Suprapubic skin (tissue), 4 donors: ENCODE measurements around the gene TATDN3. TPM values are rescaled to one million over a fixed set of nuclear protein-coding genes. Genes with fewer than 3 reads are reported as not detected.

Source experiments
- DNase-seq, 2 donors: peaks; one replicate each; pipeline ENCODE4 v3.0.0-alpha.2; 2019; ENCODE audit warnings: low spot score in 2 of 2
- H3K27ac ChIP-seq: fragments of 200-600 bp; sonication (generic); one replicate; pipeline ENCODE4 v1.5.1; 2019
- H3K27me3 ChIP-seq: fragments of 200-600 bp; sonication (generic); one replicate; pipeline ENCODE4 v1.5.1; 2019
- H3K36me3 ChIP-seq: fragments of 200-600 bp; sonication (generic); one replicate; pipeline ENCODE4 v1.5.1; 2019
- H3K4me1 ChIP-seq: fragments of 200-600 bp; sonication (generic); one replicate; pipeline ENCODE4 v1.5.1; 2019
- H3K4me3 ChIP-seq: fragments of 200-600 bp; sonication (generic); one replicate; pipeline ENCODE4 v1.5.1; 2019; ENCODE audit warnings: mild to moderate bottlenecking
- H3K9me3 ChIP-seq: fragments of 200-600 bp; sonication (generic); one replicate; pipeline ENCODE4 v1.5.1; 2019
- EP300 ChIP-seq: sonication (generic); formaldehyde crosslinking; IDR thresholded peaks from one replicate; pipeline ENCODE4 v1.6.1; 2017; ENCODE audit warnings: antibody characterized with exemption
- POLR2A ChIP-seq, 2 donors: fragments of 450-650 bp; IDR thresholded peaks; one replicate each; pipeline ENCODE4 v1.6.1; 2017; ENCODE audit warnings: antibody characterized with exemption in 2 of 2, mild to moderate bottlenecking in 2 of 2, moderate library complexity in 2 of 2
- POLR2AphosphoS5 ChIP-seq, 3 donors: sonication (generic); formaldehyde crosslinking; IDR thresholded peaks; one replicate each; pipeline ENCODE4 v1.6.1; 2017; ENCODE audit warnings: antibody characterized with exemption in 3 of 3
- WGBS: methylation state at CpG from one replicate; pipeline ENCODE4 v1.1.5; 2018; 5-methylcytosine and 5-hydroxymethylcytosine counted together
- total RNA-seq, 4 donors: library from RNA; depleted of rRNA; stranded (reverse); fragments of >200 nt; gene quantifications; one replicate each; pipeline ENCODE4 v1.1.0, GENCODE V29; 2016
- TF ChIP-seq, protein P1 (sequence below), 2 donors: fragments of 200-600 bp in 1 of 2; fragments of 450-650 bp in 1 of 2; sonication (generic) in 1 of 2; IDR thresholded peaks; one replicate each; pipeline ENCODE4 v1.5.1; 2016 to 2019; ENCODE audit warnings: antibody characterized with exemption in 2 of 2, mild to moderate bottlenecking in 1 of 2, moderate library complexity in 1 of 2

Gene TATDN3
- total RNA-seq, 4 donors from 2014 or later = 5.9 to 16.4 (median 9.1) TPM

DNA sequence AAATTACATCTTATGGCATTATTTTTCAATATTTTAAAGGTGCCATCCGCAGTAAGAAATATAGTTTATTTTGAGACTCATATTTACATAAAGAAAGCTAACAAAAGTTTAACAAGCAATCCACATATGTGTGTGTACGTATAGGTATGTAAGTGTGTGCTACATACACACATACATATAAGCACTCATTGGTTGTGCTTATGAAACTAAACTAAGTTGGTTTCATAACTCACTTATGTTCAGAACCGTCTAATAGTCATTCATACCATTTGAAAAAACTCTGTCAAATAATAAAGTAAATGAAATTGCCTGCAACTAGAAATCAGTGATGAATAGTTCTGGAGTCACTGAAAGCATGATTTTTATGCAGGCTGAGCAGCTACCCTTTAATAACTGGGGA, 14.1 kb downstream of the TATDN3 start:
- no peaks in the 10 kb centered on the region for H3K4me1 ChIP-seq
- no peak for DNase-seq
- no peak overlapping the region for H3K27ac ChIP-seq
- peaks cover 77% of the 10 kb centered on the region for H3K36me3 ChIP-seq
- no peaks in the 10 kb centered on the region for H3K9me3 ChIP-seq
- H3K27me3 ChIP-seq = no peaks in the 10 kb centered on the region
- no peak overlapping the region for H3K4me3 ChIP-seq
- WGBS = 92% methylated on average over 3 of the region's 3 CpGs
- TF ChIP-seq, protein P1, sequence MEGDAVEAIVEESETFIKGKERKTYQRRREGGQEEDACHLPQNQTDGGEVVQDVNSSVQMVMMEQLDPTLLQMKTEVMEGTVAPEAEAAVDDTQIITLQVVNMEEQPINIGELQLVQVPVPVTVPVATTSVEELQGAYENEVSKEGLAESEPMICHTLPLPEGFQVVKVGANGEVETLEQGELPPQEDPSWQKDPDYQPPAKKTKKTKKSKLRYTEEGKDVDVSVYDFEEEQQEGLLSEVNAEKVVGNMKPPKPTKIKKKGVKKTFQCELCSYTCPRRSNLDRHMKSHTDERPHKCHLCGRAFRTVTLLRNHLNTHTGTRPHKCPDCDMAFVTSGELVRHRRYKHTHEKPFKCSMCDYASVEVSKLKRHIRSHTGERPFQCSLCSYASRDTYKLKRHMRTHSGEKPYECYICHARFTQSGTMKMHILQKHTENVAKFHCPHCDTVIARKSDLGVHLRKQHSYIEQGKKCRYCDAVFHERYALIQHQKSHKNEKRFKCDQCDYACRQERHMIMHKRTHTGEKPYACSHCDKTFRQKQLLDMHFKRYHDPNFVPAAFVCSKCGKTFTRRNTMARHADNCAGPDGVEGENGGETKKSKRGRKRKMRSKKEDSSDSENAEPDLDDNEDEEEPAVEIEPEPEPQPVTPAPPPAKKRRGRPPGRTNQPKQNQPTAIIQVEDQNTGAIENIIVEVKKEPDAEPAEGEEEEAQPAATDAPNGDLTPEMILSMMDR (IDR thresholded peaks at IDR 0.05) = no peak
- TF ChIP-seq POLR2AphosphoS5 (IDR thresholded peaks at IDR 0.05) (no peak), POLR2A (IDR thresholded peaks at IDR 0.05) (no peak), EP300 (no peak)

DNA sequence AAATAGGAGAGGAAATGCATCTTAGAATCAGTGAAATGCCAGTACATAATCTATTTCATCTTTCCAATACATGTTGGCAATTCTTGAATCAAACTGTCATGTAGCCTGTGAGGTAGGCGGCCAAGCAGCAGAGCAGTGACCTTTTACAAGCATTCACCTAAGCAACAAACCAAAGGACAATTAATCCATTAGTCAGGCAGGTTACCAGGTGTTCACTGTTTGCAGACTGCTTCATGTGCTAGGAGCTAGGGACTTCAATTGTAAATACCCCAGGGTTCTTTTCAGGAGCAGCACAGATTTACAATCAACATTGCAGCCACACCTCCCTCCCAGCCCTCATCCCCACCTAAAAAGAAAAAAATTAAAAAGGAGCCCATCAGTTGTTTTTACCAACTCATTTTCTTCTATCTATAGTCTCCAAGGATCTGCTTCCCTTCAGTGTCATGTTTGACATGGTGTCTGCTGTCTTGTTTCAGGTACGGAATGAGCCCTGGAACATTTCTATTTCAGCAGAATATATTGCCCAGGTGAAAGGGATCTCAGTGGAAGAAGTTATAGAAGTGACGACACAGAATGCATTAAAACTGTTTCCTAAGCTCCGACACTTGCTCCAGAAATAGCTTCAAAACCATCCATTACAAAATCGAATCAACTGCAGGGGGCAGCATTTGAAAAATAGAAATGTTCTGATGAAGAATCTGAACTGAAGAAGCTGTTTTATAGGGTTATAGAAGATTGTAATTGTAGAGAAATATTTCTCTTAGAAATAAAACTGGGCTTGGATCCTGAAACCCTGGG, 23.0 kb downstream of the TATDN3 start:
- Histone ChIP-seq H3K36me3 (peaks cover 31% of the 10 kb centered on the region), H3K4me1 (no peaks in the 10 kb centered on the region), H3K9me3 (no peaks in the 10 kb centered on the region), H3K4me3 (no peak overlapping the region), H3K27ac (no peak overlapping the region), H3K27me3 (no peaks in the 10 kb centered on the region)
- no peak for TF ChIP-seq EP300
- TF ChIP-seq, protein P1 (IDR thresholded peaks at IDR 0.05) = no peak
- TF ChIP-seq POLR2AphosphoS5 (IDR thresholded peaks at IDR 0.05) = no peak
- TF ChIP-seq POLR2A (IDR thresholded peaks at IDR 0.05) = no peak
- no peak for DNase-seq
- WGBS = 55% methylated on average over 5 of the region's 5 CpGs

DNA sequence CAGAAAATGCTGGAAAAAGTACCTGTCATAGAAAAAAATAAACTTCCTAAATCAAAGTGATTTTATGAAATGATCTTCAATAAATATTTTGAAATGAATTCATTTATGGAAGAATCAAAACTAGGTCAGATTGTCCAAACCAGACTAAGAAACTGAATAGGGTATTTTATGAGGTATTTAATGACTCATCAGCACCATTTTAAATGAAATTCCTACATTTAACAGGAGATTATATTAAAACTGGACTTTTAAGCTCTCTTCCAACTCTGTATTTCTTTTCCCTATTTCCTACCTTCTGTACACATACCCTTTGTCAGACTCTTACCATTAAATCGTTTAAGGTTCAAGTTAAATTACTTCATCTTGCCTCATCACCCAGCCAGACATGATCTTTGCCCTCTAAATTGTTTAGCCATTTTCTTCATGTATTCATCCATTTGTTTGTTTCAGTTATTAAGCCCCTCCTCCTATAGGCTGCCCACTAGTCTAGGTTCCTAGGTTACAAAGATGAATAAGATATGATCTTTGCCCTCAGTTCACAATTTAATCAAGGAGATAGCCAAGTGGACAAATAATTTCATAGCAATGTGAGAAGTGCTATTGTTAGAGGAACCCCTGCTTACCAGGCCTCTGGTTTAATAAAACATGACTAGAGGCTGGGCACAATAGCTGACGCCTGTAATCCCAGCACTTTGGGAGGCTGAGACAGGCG, 25.0 kb downstream of the TATDN3 start:
- Histone ChIP-seq H3K9me3 (no peaks in the 10 kb centered on the region), H3K27me3 (no peaks in the 10 kb centered on the region), H3K27ac (no peak overlapping the region), H3K4me3 (no peak overlapping the region), H3K36me3 (peaks cover 27% of the 10 kb centered on the region), H3K4me1 (no peaks in the 10 kb centered on the region)
- 87% methylated on average over 3 of the region's 3 CpGs for WGBS
- TF ChIP-seq POLR2A (IDR thresholded peaks at IDR 0.05) = no peak
- DNase-seq = no peak

DNA sequence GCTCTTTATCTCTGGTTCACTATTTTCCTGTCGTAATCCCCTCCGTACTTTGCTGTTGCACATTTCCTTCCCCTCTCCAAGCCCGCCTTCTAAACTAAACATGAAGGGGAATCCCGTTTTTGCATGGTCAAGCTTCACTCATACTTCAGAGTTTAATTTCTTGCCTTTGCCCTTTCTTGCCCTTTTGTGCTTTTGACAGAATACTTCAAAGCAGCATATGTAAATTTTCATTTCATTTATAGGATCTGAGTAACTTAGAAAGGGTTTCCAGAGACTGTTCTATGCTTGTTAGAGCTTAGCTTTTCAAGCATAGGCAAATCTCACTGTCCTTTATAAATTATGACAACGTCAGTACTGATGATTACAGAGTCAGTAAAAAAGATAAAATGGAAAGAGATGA, 28.0 kb downstream of the TATDN3 start:
- WGBS = 29% methylated on average over 5 of the region's 5 CpGs
- no peaks in the 10 kb centered on the region for H3K27me3 ChIP-seq
- no peak overlapping the region for H3K4me3 ChIP-seq
- DNase-seq = no peak
- no peak overlapping the region for H3K27ac ChIP-seq
- H3K9me3 ChIP-seq = no peaks in the 10 kb centered on the region
- peaks cover 2% of the 10 kb centered on the region for H3K36me3 ChIP-seq
- no peaks in the 10 kb centered on the region for H3K4me1 ChIP-seq
- TF ChIP-seq POLR2AphosphoS5 (IDR thresholded peaks at IDR 0.05) (no peak), POLR2A (IDR thresholded peaks at IDR 0.05) (no peak), EP300 (no peak)
- TF ChIP-seq, protein P1 (IDR thresholded peaks at IDR 0.05) = no peak

DNA sequence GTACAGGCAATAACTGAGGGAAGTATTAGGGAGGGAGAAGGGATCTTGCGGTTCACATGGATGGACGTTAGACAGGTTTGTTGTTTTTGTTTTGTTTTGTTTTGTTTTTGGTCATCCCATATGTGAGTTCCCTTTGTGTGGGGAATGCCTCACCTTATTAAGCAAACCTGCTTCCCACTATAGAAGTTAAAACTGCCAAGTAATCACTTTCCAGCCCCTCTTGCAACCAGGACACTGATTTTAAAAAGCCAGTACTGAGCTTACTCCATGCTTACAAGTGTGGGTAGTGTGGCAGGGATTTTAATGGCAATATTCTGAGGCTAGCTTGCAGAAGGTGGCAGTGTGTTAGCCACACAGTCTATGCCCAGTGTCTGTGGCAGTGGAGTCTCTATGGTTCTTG, 29.3 kb downstream of the TATDN3 start:
- H3K4me1 ChIP-seq = no peaks in the 10 kb centered on the region
- H3K9me3 ChIP-seq = peaks cover 5% of the 10 kb centered on the region
- no peak for DNase-seq
- WGBS = 91% methylated on average over 2 of the region's 2 CpGs
- no peaks in the 10 kb centered on the region for H3K36me3 ChIP-seq
- no peak for TF ChIP-seq POLR2AphosphoS5 (IDR thresholded peaks at IDR 0.05)
- no peak for TF ChIP-seq POLR2A (IDR thresholded peaks at IDR 0.05)
- TF ChIP-seq EP300 = no peak
- no peaks in the 10 kb centered on the region for H3K27me3 ChIP-seq
- no peak overlapping the region for H3K27ac ChIP-seq
- H3K4me3 ChIP-seq = no peak overlapping the region

DNA sequence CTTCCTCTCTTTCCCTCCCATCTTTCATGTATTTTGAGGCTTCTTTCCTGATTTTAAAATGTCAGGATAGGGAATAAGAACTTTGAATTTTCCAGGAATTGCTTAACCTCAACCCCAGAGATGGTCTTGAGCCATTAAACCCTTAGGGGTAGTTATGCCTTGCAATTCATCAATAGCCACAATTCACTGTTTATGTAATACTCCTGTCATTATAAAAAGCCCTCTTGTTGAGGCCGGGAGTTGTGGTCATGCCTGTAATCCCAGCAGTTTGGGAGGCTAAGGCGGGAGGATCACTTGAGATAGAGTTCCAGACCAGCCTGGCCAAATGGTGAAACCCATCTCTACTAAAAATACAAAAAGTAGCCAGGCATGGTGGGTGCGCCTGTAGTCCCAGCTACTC, 31.3 kb downstream of the TATDN3 start:
- Histone ChIP-seq H3K27ac (no peak overlapping the region), H3K4me1 (no peaks in the 10 kb centered on the region), H3K36me3 (no peaks in the 10 kb centered on the region), H3K4me3 (no peak overlapping the region), H3K9me3 (peaks cover 8% of the 10 kb centered on the region), H3K27me3 (no peaks in the 10 kb centered on the region)
- WGBS = 85% methylated on average over 3 of the region's 3 CpGs
- DNase-seq = no peak
- TF ChIP-seq, protein P1 (IDR thresholded peaks at IDR 0.05) = no peak
- TF ChIP-seq POLR2AphosphoS5 (IDR thresholded peaks at IDR 0.05) (no peak), EP300 (no peak)
